Activated CD8-positive, alpha-beta T cell treated with anti-CD3 and anti-CD28 coated beads for 36 hours (primary cell): ENCODE data around the gene ELP2. TPM values are rescaled to one million over a fixed set of nuclear protein-coding genes. Genes with fewer than 3 reads are reported as not detected.

ENCODE experiments used
- ATAC-seq: fragments of 200-7000 bp; cut with Tn5 transposase; one replicate; pipeline ENCODE4 v1.10.0; 2021; ENCODE audit warnings: mild to moderate bottlenecking, moderate library complexity
- CTCF ChIA-PET: fragments of 350-600 bp; sonication (Branson Sonifier 250); formaldehyde crosslinking; loops from one replicate; lab custom pipeline; 2021; ENCODE audit warnings: antibody characterized with exemption; lab: Charles Lee
- POLR2A ChIA-PET: fragments of 350-600 bp; sonication (Branson Sonifier 250); formaldehyde crosslinking; loops from one replicate; lab custom pipeline; 2021; ENCODE audit warnings: antibody characterized with exemption; lab: Charles Lee
- DNase-seq: peaks from one replicate; pipeline ENCODE4 v3.0.0-alpha.2; 2020
- H3K27ac Mint-ChIP-seq: one replicate; pipeline ENCODE4 v1.8.0; 2021; ENCODE audit warnings: mild to moderate bottlenecking, mixed read lengths
- H3K27me3 Mint-ChIP-seq: one replicate; pipeline ENCODE4 v1.8.0; 2021; ENCODE audit warnings: mixed read lengths
- H3K36me3 Mint-ChIP-seq: one replicate; pipeline ENCODE4 v1.8.0; 2021; ENCODE audit warnings: low read depth, mixed read lengths
- H3K4me1 Mint-ChIP-seq: one replicate; pipeline ENCODE4 v1.8.0; 2021; ENCODE audit warnings: low read depth, mixed read lengths
- H3K4me3 Mint-ChIP-seq: one replicate; pipeline ENCODE4 v1.8.0; 2021; ENCODE audit warnings: mild to moderate bottlenecking, moderate library complexity, mixed read lengths
- H3K9me3 Mint-ChIP-seq: one replicate; pipeline ENCODE4 v1.8.0; 2021; ENCODE audit warnings: mixed read lengths
- intact Hi-C: fragments of 100-400 bp; cut with micrococcal nuclease; formaldehyde crosslinking; loops from one replicate; pipeline ENCODE4 v1.10.0; 2022
- total RNA-seq, 2 experiments: library from RNA; stranded (reverse); gene quantifications; one replicate each; pipeline ENCODE4 v1.2.3, GENCODE V29; 2021
- TF ChIP-seq, protein P1 (sequence below): fragments of 200-600 bp; IDR thresholded peaks from one replicate; pipeline ENCODE4 v1.8.0; 2022; ENCODE audit warnings: antibody characterized with exemption, mild to moderate bottlenecking

Gene ELP2
- total RNA-seq, 2 experiments from 2014 or later = 98.8 to 105 TPM

DNA sequence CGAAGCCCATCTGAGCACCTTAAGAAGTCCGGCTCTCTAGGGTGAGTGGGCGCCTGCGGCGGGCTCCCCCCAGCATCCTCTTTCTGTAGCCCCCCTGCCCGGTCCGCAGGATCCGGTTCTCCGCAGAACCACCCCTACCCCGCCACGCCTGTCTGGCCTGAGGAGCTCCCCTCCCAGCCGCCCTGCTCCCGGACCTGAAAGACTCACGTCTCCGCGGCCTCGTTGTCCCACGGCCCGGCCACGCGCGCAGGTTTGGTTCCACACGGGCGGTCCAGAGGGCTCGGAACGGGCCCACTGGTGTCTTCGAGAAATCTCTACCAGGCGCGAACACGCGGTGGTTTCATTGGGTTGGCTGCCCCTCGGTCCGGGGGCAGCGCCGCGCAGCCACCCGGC is 796 bp upstream of the ELP2 start:
- ATAC-seq = peak; percentile 0
- peaks cover 36% of the 10 kb centered on the region for H3K36me3 Mint-ChIP-seq

DNA sequence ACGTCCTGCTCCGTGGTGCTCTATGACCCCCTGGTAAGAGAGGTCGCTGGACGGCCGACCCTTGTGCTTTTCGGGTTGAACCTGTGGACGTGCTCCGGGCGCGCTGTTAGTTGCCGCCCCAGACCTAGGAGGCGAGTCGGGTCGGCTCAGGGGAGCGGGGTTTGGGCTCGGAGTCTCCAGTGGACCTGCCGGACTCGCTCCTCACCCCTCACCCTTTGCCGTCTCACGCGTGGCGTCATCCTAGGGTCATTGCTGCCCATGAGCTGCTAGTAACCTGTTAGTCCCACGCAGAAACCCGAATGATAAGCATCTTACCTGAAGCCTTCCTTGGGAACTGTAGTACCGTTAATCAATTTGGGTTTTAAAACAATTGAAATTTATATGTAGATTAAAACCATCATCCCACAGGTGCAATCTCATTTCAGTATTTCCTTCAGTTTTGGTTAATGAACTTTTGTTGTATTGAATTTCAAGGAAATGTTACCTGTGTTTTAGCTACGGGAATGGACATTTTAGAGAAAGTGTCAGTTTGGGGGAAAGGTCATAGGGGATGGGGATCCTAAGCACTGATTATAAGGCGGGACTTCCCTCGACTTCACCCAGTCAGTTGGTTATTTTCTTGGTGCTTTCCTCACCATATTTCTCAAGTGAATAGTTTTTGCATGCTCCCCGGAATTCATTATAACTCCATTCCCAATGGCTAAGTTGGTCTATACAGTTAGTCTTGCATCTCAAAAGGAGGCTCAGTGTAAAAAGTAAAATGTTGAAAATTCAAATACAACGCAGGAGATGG is 536 bp downstream of the ELP2 start:
- POLR2A ChIA-PET = interaction anchor here (0.6 to 3.4 kb wide), 15 partner anchors 9 to 159 kb away, joined by 3 to 21 read pairs (median 5); partner anchors contain the start of genes RMP24 and RPRD1A
- ATAC-seq (peak; percentile 13), DNase-seq (no peak)
- H3K4me3 Mint-ChIP-seq = peak overlapping the region; percentile 93
- intact Hi-C loops = no loop called here
- CTCF ChIA-PET = interaction anchor here (1.1 to 3.8 kb wide), 4 partner anchors 9 to 112 kb away, joined by 3 to 10 read pairs (median 3); no protein-coding TSS in a partner anchor
- peak overlapping the region; percentile 95 for H3K27ac Mint-ChIP-seq
- H3K9me3 Mint-ChIP-seq = no peaks in the 10 kb centered on the region
- TF ChIP-seq, protein P1, sequence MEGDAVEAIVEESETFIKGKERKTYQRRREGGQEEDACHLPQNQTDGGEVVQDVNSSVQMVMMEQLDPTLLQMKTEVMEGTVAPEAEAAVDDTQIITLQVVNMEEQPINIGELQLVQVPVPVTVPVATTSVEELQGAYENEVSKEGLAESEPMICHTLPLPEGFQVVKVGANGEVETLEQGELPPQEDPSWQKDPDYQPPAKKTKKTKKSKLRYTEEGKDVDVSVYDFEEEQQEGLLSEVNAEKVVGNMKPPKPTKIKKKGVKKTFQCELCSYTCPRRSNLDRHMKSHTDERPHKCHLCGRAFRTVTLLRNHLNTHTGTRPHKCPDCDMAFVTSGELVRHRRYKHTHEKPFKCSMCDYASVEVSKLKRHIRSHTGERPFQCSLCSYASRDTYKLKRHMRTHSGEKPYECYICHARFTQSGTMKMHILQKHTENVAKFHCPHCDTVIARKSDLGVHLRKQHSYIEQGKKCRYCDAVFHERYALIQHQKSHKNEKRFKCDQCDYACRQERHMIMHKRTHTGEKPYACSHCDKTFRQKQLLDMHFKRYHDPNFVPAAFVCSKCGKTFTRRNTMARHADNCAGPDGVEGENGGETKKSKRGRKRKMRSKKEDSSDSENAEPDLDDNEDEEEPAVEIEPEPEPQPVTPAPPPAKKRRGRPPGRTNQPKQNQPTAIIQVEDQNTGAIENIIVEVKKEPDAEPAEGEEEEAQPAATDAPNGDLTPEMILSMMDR = no peak
- no peaks in the 10 kb centered on the region for H3K27me3 Mint-ChIP-seq
- peaks cover 30% of the 10 kb centered on the region for H3K36me3 Mint-ChIP-seq
- H3K4me1 Mint-ChIP-seq = peaks cover 52% of the 10 kb centered on the region

More for the DNA sequence above, 796 bp upstream of the ELP2 start:
- H3K27ac Mint-ChIP-seq = peak overlapping the region; percentile 95
- H3K27me3 Mint-ChIP-seq = no peaks in the 10 kb centered on the region
- ChIA-PET POLR2A (interaction anchor here (0.7 to 3.4 kb wide), 17 partner anchors 11 to 626 kb away, joined by 3 to 21 read pairs (median 4); partner anchors contain the start of gene RPRD1A), CTCF (interaction anchor here (1.4 to 3.8 kb wide), 5 partner anchors 9 to 156 kb away, joined by 3 to 10 read pairs (median 4); no protein-coding TSS in a partner anchor)
- TF ChIP-seq, protein P1 = no peak
- H3K9me3 Mint-ChIP-seq = no peaks in the 10 kb centered on the region
- intact Hi-C loops = loop anchor here (10.0 kb wide), 1 partner anchor 114 kb away; no protein-coding TSS in a partner anchor
- peaks cover 53% of the 10 kb centered on the region for H3K4me1 Mint-ChIP-seq
- H3K4me3 Mint-ChIP-seq = peak overlapping the region; percentile 93
- DNase-seq = no peak

DNA sequence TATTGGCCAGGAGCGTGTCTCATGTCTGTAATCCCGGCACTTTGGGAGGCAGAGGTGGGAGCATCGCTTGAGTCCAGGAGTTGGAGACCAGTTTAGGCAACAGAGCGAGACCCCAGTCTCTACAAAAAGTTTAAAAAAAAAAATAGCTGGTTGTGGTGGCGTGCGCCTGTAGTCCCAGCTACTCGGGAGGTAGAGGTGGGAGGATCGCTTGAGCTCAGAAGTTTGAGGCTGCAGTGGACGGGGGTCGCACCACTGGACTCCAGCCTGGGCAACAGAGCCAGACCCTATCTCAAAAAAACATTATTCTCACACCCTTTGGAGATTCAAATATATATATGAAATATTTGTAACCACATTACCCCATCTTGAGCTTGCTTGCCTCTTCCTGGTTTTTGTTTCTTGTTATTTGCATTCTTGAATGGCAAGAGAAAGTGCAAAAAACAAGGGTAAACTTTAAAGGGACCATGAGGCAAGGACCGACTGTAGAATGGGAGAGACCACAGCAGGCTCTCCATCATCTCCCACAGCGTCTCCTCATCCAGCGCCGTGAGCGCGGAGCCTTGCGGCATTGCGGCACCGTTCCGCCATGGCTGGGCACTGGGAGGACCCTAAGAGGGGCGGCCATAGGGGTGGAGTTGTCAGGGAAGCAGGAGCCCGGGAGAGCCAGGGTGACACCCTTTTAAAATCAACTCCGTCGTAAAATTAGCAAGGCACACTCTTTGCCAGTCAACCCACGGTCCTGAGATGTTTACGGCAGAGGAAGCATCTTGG is 1.4 kb downstream of the ELP2 start:
- CTCF ChIA-PET = interaction anchor here (1.1 to 1.5 kb wide), 3 partner anchors 8 to 35 kb away, joined by 3 read pairs; no protein-coding TSS in a partner anchor
- Mint-ChIP-seq H3K27me3 (no peaks in the 10 kb centered on the region), H3K27ac (peak overlapping the region; percentile 95), H3K9me3 (no peaks in the 10 kb centered on the region), H3K4me3 (peak overlapping the region; percentile 93), H3K36me3 (peaks cover 26% of the 10 kb centered on the region), H3K4me1 (peaks cover 48% of the 10 kb centered on the region)
- intact Hi-C loops = no loop called here
- POLR2A ChIA-PET = interaction anchor here (0.6 to 3.4 kb wide), 6 partner anchors 9 to 110 kb away, joined by 3 to 21 read pairs (median 4); partner anchors contain the start of gene RPRD1A
- ATAC-seq = no peak
- TF ChIP-seq, protein P1 = no peak
- no peak for DNase-seq

DNA sequence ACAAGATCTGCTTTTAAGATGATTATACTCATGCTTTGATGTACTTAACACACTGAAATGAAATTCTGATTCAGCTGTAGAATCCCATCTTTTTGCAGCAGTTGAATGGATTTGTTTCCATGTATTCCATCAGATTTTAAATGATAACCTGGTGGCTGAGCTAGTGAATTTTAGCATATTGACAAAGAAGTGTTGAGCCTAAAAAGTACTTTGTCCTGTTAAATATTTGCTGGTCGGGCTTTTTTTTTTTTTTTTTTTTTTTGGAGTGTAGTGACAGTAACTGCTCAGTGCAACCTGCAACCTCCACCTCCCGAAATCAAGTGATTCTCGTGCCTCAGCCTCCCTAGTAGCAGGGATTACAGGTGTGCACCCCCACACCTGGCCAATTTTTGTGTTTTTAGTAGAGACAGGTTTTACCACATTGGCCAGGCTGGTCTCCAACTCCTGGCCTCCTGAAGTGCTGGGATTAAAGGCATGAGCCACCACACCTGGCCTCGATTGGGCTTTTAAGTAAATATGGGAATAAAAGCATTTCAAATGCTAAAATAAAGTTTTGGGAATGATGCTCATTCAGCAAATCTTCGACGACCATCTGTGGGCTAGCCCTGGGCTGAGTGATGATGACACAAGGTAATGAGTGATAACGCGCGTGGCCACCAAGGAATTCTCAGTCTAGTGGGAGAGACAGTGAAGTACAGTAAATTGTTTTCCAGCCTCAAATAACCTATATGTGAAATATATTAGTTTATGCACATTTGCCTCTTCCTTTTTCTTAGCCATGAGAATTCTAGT is 2.2 kb downstream of the ELP2 start:
- intact Hi-C loops = no loop called here
- ATAC-seq (no peak), DNase-seq (no peak)
- Mint-ChIP-seq H3K9me3 (no peaks in the 10 kb centered on the region), H3K4me3 (peak overlapping the region; percentile 93), H3K4me1 (peaks cover 45% of the 10 kb centered on the region), H3K27me3 (no peaks in the 10 kb centered on the region), H3K36me3 (peaks cover 22% of the 10 kb centered on the region), H3K27ac (no peak overlapping the region)
- POLR2A ChIA-PET = interaction anchor here (0.6 to 3.2 kb wide), 3 partner anchors 8 to 39 kb away, joined by 3 to 21 read pairs (median 3); no protein-coding TSS in a partner anchor
- CTCF ChIA-PET = interaction anchor here (1.1 kb wide), 1 partner anchor 36 kb away, joined by 3 read pairs; no protein-coding TSS in a partner anchor
- TF ChIP-seq, protein P1 = no peak
